Ramos (cell line): Measurements from ENCODE around the gene BPIFB6.

Experiments
- in situ Hi-C: fragments of 300-500 bp; cut with MboI; formaldehyde crosslinking; loops from one replicate; pipeline ENCODE4 v1.14.3; 2022; ENCODE audit warnings: low sequenced_read_pairs; ENCODE audit not compliant: unreplicated experiment

Gene BPIFB6

DNA sequence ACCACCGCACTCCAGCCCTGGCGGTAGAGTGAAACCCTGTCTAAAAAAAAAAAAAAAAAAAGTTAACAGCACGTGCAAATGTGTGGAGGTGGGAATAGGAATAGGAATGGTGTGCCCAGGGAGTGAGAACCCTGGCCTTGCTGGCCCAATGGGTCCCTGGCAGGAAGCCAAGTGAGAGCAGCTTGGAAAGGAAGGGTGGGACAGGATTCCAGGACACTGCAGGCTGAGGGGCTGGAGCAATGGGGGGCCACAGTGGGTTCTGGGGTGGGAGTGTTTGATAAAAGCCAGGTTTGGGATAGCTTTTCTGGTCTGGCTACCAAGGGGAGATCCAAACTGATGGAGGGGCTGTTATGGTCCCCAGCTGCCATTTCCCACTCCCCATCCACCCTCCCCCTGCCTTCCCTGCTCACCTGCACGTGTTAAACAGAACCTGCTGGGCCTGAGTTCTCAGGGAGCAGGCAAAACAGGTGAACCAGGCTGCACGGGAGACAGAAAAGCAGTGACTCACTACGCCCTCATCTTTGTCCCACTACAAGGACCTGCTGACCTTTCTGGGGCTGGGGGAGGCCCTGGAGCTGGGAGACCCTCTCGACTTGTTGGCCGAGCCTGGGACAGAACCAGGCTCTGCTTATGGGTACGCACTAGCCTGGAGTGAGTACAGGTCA is 30.5 kb upstream of the BPIFB6 start:
- in situ Hi-C loops: no loop called here

DNA sequence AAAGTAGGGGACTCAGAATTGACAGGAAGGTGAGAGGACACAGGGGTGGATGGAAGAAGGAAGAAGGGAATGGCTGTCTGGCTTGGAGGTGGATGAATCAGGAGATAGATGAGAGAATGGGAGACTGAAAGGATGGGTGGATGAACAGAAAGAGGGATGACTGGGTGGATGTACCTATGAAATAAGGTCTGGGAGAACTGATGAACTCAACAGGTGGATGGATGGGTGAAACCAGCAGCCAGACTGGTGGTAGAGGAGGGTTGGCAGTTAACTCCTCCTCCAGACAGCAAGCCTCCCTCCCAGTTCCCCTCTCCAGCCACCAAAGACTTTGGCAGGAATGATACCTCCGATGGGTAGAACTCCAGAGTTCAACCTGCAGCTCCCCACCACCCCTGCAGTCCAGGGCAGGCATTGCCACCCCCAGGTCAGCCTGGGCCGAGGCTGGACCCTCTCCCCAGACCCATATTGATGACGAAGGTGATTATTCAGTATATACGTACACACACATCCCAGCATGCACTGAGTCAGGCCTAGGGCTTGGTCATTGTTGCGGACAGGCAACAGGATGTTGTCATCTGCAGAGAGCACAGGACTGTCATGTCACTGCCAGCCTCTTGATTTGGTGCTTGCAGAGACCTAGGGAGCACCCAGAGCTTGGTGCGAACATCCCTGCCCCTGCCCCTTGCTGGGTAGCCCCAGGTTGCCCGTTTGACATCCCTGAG is 29.2 kb upstream of the BPIFB6 start:
- in situ Hi-C loops: no loop called here

- in situ Hi-C loops: no loop called here
Observed at GRCh38 chr20:33004141-33004751, 27.2 kb upstream of the BPIFB6 start, which contains the start of gene SUN5. Gene SUN5 (minus strand): TSS chr20:33004433. CDS start chr20:33004340, 93 bp downstream.

DNA sequence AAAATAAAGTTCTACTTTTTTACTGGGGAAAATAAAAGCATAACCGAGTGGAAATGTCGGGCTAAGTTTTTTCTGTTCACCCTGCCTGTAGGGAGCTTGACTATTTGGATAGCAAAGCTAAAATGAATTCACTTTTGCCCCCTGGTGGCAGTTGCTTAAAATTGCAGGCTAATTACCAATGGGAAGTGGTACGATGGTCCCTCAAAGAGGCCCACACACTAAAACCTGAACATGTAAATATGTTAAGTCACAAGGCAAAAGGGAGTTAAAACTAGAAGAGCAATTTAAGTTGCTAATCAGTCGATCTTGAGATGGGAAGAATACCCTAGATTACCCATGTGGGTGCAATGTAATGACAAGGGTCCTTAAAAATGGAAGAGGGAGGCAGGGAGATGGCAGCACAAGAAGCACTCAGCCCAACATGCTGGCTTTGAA is 26.3 kb upstream of the BPIFB6 start:
- in situ Hi-C loops: no loop called here

DNA sequence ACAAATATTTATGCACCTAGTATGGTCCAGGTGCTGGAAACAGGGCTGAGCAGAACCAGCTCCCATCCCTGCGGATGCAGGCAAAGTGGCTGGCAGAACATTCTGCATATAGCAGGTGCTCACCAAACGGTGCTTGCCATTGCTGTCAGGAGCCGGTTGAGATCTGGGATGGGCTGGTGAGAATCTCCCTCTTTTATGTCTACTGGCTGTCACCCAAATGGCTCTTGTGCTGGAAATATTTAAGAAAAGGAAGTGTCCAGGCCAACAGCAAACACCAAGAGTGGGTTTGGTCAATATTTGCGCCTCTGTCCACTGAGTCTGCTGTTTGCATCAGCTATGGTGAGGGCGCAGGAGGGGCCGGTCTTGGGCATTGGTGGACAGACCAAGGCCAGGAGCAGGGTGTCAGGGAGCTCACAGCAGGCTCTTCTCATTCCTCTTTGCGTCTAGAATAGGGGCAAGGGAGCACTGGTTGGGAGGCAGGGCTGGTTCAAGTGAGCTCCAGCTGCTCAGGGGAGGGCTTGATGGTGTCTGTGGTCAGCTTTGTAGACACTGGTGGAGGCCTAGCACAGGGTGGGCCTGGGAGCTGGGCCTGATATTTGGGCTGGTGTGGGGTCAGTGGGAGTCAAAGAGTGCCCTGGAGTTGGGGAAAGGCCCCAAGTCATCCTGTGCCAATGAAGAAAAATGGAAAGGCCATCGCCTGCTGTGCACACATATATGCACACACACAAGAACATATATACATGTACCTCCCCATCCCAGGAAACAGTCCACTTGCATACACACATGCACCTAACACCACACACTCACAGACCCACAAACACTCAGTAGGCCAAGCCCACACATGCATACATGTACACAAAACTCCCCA is 25.3 kb upstream of the BPIFB6 start:
- in situ Hi-C loops: no loop called here

- in situ Hi-C loops: no loop called here
Observed at GRCh38 chr20:33006776-33007375, 24.6 kb upstream of the BPIFB6 start.

GRCh38 chr20:33007376-33008335 is 23.8 kb upstream of the BPIFB6 start, which contains the start of gene BPIFB2:
Gene BPIFB2 (plus strand): TSS chr20:33007704. CDS start chr20:33008575, 871 bp downstream.
- in situ Hi-C loops: no loop called here

GRCh38 chr20:33008336-33009213 is 22.9 kb upstream of the BPIFB6 start:
- in situ Hi-C loops: no loop called here

DNA sequence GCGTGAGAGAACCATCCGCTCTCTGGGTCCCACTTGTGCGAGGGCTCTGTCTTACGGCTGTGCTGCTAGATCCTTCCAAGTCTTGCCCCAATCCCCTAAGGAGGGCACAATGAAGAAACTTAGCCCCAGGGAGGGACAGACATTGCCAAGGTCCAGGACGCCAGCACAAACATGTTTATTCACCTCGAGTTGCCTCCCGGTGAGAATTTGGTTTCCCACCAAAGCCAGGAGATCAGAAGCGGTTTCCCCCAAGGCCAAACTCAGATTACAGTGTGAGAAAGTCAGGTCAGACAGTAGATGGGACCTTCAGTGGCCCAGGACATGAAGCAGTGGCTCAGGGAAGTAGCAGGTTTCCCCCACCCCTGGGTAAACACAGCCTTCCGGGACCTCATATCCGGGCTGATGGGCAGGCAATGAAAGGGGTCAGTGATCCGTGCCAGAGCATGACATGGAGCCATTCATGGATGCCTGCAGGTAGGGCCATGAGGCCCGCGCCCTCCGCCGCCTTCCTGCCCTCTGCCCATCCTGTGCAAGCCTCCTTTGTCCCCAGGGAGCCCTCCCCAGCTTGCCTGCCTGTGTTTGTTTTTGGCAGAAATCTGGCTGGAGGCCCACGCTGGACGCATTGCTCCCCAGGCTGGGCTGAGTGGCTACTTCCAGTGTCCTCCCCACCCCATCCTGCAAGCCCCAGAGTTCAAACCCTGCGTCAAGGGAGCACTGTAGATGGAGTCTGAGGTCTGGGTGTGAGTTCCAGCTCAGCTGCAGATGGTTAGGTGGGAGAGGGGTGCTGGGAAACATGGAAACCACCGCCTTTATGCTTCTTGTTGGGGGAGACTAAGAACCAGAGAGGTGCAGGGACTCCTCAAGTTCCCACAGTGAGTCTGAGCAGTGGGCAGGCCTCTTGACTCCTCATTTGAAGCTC is 22.0 kb upstream of the BPIFB6 start:
- in situ Hi-C loops: no loop called here

- in situ Hi-C loops: no loop called here
Observed at GRCh38 chr20:33010133-33010504, 21.3 kb upstream of the BPIFB6 start.

DNA sequence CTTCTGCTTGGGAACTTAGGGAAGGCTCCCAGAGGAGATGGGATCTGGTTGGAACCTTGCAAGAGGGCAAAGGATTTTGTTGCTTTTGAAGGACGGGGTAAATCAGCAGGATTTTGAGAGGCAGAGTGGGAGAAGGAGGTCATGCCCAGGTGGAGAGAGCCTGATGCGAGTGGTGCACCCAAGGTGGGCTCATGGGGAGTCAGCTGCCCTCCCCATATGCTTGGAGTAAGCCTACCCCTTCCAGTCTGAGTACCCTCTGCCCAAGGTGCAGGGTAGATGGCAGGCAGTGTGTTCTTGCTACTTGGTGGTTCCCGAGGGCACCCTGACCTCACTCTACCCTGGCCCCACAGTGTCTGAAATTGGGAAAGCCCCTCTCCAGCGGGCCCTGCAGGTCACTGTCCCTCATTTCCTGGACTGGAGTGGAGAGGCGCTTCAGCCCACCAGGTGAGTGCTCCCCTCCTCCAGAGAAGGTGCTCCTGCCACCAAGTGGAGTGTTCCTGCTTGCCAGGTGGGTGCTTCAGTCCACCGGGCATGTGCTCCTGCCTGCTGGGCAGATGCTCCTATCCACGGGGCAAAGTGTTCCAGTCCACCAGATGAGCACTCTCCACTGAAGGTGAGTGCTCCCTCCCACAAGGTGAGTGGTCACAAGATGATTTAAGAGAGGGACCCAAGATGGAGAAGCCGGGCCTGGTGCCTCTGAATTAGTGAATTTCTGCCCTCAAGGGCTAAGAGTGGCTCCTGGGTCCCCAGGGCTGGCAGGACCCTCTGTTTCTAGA is 20.6 kb upstream of the BPIFB6 start:
- in situ Hi-C loops: no loop called here

- in situ Hi-C loops: no loop called here
Observed at GRCh38 chr20:33012327-33013189, 18.9 kb upstream of the BPIFB6 start.

GRCh38 chr20:33013701-33014326 is 17.6 kb upstream of the BPIFB6 start:
- in situ Hi-C loops: no loop called here

GRCh38 chr20:33014336-33015113 is 16.9 kb upstream of the BPIFB6 start:
- in situ Hi-C loops: no loop called here
